HG03460 (cell line): ENCODE measurements around the gene SLC5A12.

Experiments used
- ATAC-seq: cut with Tn5 transposase; IDR thresholded peaks from one replicate; pipeline ENCODE4 v1.9.1; 2021; ENCODE audit not compliant: unreplicated experiment

SLC5A12 gene

GRCh38 chr11:26719289-26719973, 2.4 kb downstream of the SLC5A12 start:
- no peak for ATAC-seq

GRCh38 chr11:26717771-26718170, 4.1 kb downstream of the SLC5A12 start:
- no peak for ATAC-seq

GRCh38 chr11:26715133-26715532, 6.7 kb downstream of the SLC5A12 start:
- ATAC-seq: no peak

GRCh38 chr11:26712497-26712896, 9.4 kb downstream of the SLC5A12 start:
- ATAC-seq: no peak

- no peak for ATAC-seq
Observed at GRCh38 chr11:26710489-26710888, 11.4 kb downstream of the SLC5A12 start.

- ATAC-seq: no peak
Observed at GRCh38 chr11:26708736-26709456, 13.0 kb downstream of the SLC5A12 start.

GRCh38 chr11:26706181-26706580, 15.7 kb downstream of the SLC5A12 start:
- no peak for ATAC-seq

- ATAC-seq: no peak
Observed at GRCh38 chr11:26704249-26704648, 17.6 kb downstream of the SLC5A12 start.

GRCh38 chr11:26703411-26704191, 18.3 kb downstream of the SLC5A12 start:
- ATAC-seq: no peak

- ATAC-seq: no peak
Observed at GRCh38 chr11:26702406-26702805, 19.5 kb downstream of the SLC5A12 start.

- no peak for ATAC-seq
Observed at GRCh38 chr11:26700574-26701235, 21.2 kb downstream of the SLC5A12 start.

GRCh38 chr11:26698224-26698623, 23.6 kb downstream of the SLC5A12 start:
- no peak for ATAC-seq

- no peak for ATAC-seq
Observed at GRCh38 chr11:26696330-26696729, 25.5 kb downstream of the SLC5A12 start.

- no peak for ATAC-seq
Observed at GRCh38 chr11:26688701-26689100, 33.2 kb downstream of the SLC5A12 start.

GRCh38 chr11:26687351-26687750, 34.5 kb downstream of the SLC5A12 start:
- no peak for ATAC-seq

GRCh38 chr11:26677566-26677965, 44.3 kb downstream of the SLC5A12 start:
- ATAC-seq: no peak

- no peak for ATAC-seq
Observed at GRCh38 chr11:26676641-26677040, 45.2 kb downstream of the SLC5A12 start.

GRCh38 chr11:26675233-26675928, 46.5 kb downstream of the SLC5A12 start:
- ATAC-seq: no peak

- ATAC-seq: no peak
Observed at GRCh38 chr11:26665946-26666345, 55.9 kb downstream of the SLC5A12 start.

- no peak for ATAC-seq
Observed at GRCh38 chr11:26665036-26665435, 56.8 kb downstream of the SLC5A12 start.

- no peak for ATAC-seq
Observed at GRCh38 chr11:26662916-26663315, 58.9 kb downstream of the SLC5A12 start.
